HCT116 (cell line): ENCODE data around the gene HBG2. TPM values are rescaled to one million over a fixed set of nuclear protein-coding genes. Genes with fewer than 3 reads are reported as not detected.

ENCODE experiments used
- ATAC-seq: fragments of 200-7000 bp; cut with Tn5 transposase; 2 replicates; pipeline ENCODE4 v1.9.1; 2020; ENCODE audit warnings: mild to moderate bottlenecking, moderate library complexity
- BruUV-seq: library from RNA; stranded (reverse); fragments of 400-500 nt; replicated peaks from 2 replicates; lab custom pipeline; 2021; lab: Mats Ljungman, UMichigan
- CTCF ChIA-PET: fragments of 300-600 bp; sonication (Branson Sonifier 250); formaldehyde crosslinking; loops from one replicate; lab custom pipeline; 2021; ENCODE audit warnings: antibody characterized with exemption; lab: Charles Lee
- POLR2A ChIA-PET: fragments of 300-600, 350-600 bp; sonication (Branson Sonifier 250); formaldehyde crosslinking; loops from one replicate; lab custom pipeline; 2021; ENCODE audit warnings: antibody characterized with exemption; lab: Charles Lee
- RAD21 ChIA-PET, 2 experiments: fragments of 300-600 bp; sonication (Branson Sonifier 250); formaldehyde crosslinking; loops; one replicate each; lab custom pipeline; 2023; ENCODE audit warnings: low total read pairs in 2 of 2; ENCODE audit not compliant: uncharacterized antibody in 2 of 2, unreplicated experiment in 2 of 2, low non-redundant PET in 1 of 2; lab: Charles Lee
- DNase-seq: peaks from one replicate; pipeline ENCODE4 v3.0.0-alpha.2; 2010; ENCODE audit warnings: low read depth, low spot score
- H2AFZ ChIP-seq: fragments of 200-600 bp; shearing (Covaris generic), sonication (generic); 2 replicates; pipeline ENCODE4 v1.6.1; 2017; ENCODE audit warnings: low read depth, mixed run types, mixed read lengths, antibody characterized with exemption, low read length; ENCODE audit not compliant: poor library complexity, severe bottlenecking
- H3K27ac ChIP-seq: 2 replicates; pipeline ENCODE4 v1.5.1; 2012; ENCODE audit warnings: low read depth, low read length
- H3K27me3 ChIP-seq: fragments of 200-600 bp; sonication (generic); 2 replicates; pipeline ENCODE4 v1.6.1; 2016; ENCODE audit warnings: mixed run types, low read length, mixed read lengths; ENCODE audit not compliant: insufficient read depth
- H3K36me3 ChIP-seq, 2 experiments: fragments of 200-500 bp in 1 of 2; fragments of 200-600 bp in 1 of 2; sonication (Bioruptor generic) in 1 of 2; sonication (generic) in 1 of 2; 2 replicates each; pipeline versions ENCODE4 v1.5.1 to v1.6.1; 2014 to 2016; ENCODE audit warnings: low read length in 2 of 2, inconsistent platforms in 1 of 2, mixed read lengths in 1 of 2, mixed run types in 1 of 2; ENCODE audit not compliant: insufficient read depth in 2 of 2, control insufficient read depth in 1 of 2
- H3K4me1 ChIP-seq, 2 experiments: fragments of 200-600 bp in 1 of 2; sonication (generic) in 1 of 2; 2 replicates each; pipeline versions ENCODE4 v1.5.1 to v1.6.1; 2012 to 2017; ENCODE audit warnings: low read length in 2 of 2, inconsistent platforms in 1 of 2, mild to moderate bottlenecking in 1 of 2, mixed read lengths in 1 of 2, mixed run types in 1 of 2, moderate library complexity in 1 of 2; ENCODE audit not compliant: insufficient read depth in 2 of 2, control insufficient read depth in 1 of 2
- H3K4me2 ChIP-seq: fragments of 200-600 bp; sonication (generic); 2 replicates; pipeline ENCODE4 v1.6.1; 2017; ENCODE audit warnings: mixed run types, low read length, mixed read lengths
- H3K4me3 ChIP-seq, 2 experiments: fragments of 200-600 bp in 1 of 2; sonication (generic) in 1 of 2; replicated peaks in 1 of 2; 2 replicates each; pipeline ENCODE4 v1.5.1; 2011 to 2016; ENCODE audit warnings: low read length in 2 of 2, control low read depth in 1 of 2, low read depth in 1 of 2, mild to moderate bottlenecking in 1 of 2, mixed read lengths in 1 of 2, mixed run types in 1 of 2
- H3K79me2 ChIP-seq: fragments of 200-600 bp; sonication (generic); 2 replicates; pipeline ENCODE4 v1.6.1; 2017; ENCODE audit warnings: mild to moderate bottlenecking, mixed run types, low read length, moderate library complexity, mixed read lengths; ENCODE audit not compliant: insufficient read depth
- H3K9ac ChIP-seq: fragments of 200-600 bp; sonication (generic); 2 replicates; pipeline ENCODE4 v1.6.1; 2016; ENCODE audit warnings: low read length, mixed read lengths
- H3K9me2 ChIP-seq: fragments of 200-600 bp; sonication (generic), shearing (Covaris generic); 2 replicates; pipeline ENCODE4 v1.6.1; 2017; ENCODE audit warnings: mixed run types, mild to moderate bottlenecking, moderate library complexity; ENCODE audit not compliant: insufficient read depth
- H3K9me3 ChIP-seq, 2 experiments: fragments of 200-500 bp in 1 of 2; fragments of 200-600 bp in 1 of 2; sonication (Bioruptor generic) in 1 of 2; sonication (generic) in 1 of 2; 2 replicates each; pipeline ENCODE4 v1.6.1; 2014 to 2017; ENCODE audit warnings: low read length in 2 of 2, mixed read lengths in 2 of 2, inconsistent platforms in 1 of 2, low read depth in 1 of 2, mild to moderate bottlenecking in 1 of 2, mixed run types in 1 of 2, moderate library complexity in 1 of 2; ENCODE audit not compliant: control insufficient read depth in 1 of 2, insufficient read depth in 1 of 2
- H4K20me1 ChIP-seq: fragments of 200-600 bp; sonication (generic), shearing (Covaris generic); 2 replicates; pipeline ENCODE4 v1.6.1; 2017; ENCODE audit warnings: mixed run types, mild to moderate bottlenecking, moderate library complexity; ENCODE audit not compliant: insufficient read depth
- CBX3 ChIP-seq: IDR thresholded peaks from 2 replicates; pipeline ENCODE4 v1.6.1; 2012; ENCODE audit warnings: low read depth
- CTCF ChIP-seq, 3 experiments: fragments of 200-600 bp in 1 of 3; sonication (generic) in 1 of 3; IDR thresholded peaks in 2 of 3; conservative IDR thresholded peaks in 1 of 3; 2 replicates each; pipeline ENCODE4 v1.5.1; 2012 to 2017; ENCODE audit warnings: low read depth in 2 of 3, low read length in 2 of 3, antibody characterized with exemption in 1 of 3, borderline replicate concordance in 1 of 3, control low read depth in 1 of 3, mild to moderate bottlenecking in 1 of 3, mixed read lengths in 1 of 3, mixed run types in 1 of 3, moderate library complexity in 1 of 3; ENCODE audit not compliant: insufficient read depth in 1 of 3
- ELF1 ChIP-seq: IDR thresholded peaks from 2 replicates; pipeline ENCODE4 v1.6.1; 2012; ENCODE audit warnings: low read depth, borderline replicate concordance
- EZH2 ChIP-seq: fragments of 200-600 bp; sonication (generic); IDR thresholded peaks from 2 replicates; pipeline ENCODE4 v1.6.1; 2017; ENCODE audit warnings: antibody characterized with exemption, mixed run types
- EZH2phosphoT487 ChIP-seq: fragments of 200-600 bp; IDR thresholded peaks from 2 replicates; pipeline ENCODE4 v1.6.1; 2018; ENCODE audit warnings: antibody characterized with exemption, borderline replicate concordance
- FOSL1 ChIP-seq: IDR thresholded peaks from 2 replicates; pipeline ENCODE4 v1.6.1; 2012; ENCODE audit warnings: low read depth
- JUND ChIP-seq: IDR thresholded peaks from 2 replicates; pipeline ENCODE4 v1.6.1; 2012
- SIN3A ChIP-seq: IDR thresholded peaks from 2 replicates; pipeline ENCODE4 v1.6.1; 2012; ENCODE audit warnings: low read depth
- SP1 ChIP-seq: IDR thresholded peaks from 2 replicates; pipeline ENCODE4 v1.6.1; 2012; ENCODE audit warnings: low read depth
- SRF ChIP-seq: IDR thresholded peaks from 2 replicates; pipeline ENCODE4 v1.6.1; 2012; ENCODE audit warnings: low read depth
- YY1 ChIP-seq: IDR thresholded peaks from 2 replicates; pipeline ENCODE4 v1.6.1; 2011; ENCODE audit warnings: low read length, low read depth, moderate library complexity, mild to moderate bottlenecking; ENCODE audit not compliant: insufficient replicate concordance; ENCODE audit errors: extremely low read depth
- intact Hi-C: fragments of 100-400 bp; cut with micrococcal nuclease; formaldehyde crosslinking; loops from 2 replicates; pipeline ENCODE4 v1.10.0; 2022
- total RNA-seq: library from RNA; stranded (reverse); gene quantifications from one replicate; pipeline ENCODE4 v1.2.1, GENCODE V29; 2021; ENCODE audit not compliant: unreplicated experiment
- TF ChIP-seq, protein P1 (sequence below): IDR thresholded peaks from 2 replicates; pipeline ENCODE4 v1.6.1; 2012; ENCODE audit warnings: low read depth
- TF ChIP-seq, protein P2 (sequence below): IDR thresholded peaks from 2 replicates; pipeline ENCODE4 v1.6.1; 2012

Gene HBG2
- total RNA-seq, 1 experiment from 2014 or later = 48.1 TPM

DNA sequence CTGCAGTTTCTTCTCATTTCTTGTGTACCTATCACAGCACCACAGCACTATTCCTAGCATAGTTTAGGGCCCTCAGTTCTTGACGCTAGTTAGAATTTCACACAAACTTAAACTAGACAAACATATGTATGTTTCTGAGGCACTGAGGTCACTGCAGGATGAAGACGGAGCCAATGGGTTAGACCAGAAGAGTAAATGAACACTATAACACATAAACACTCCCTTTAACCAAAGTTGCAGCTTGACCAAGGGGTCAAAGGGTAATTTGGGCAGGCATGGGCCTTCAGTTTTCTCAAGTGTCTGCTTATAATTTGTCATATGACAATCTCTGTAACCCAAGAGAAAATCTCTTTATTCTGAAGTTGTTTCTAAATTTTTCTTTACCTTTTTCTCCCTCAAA, 28.0 kb upstream of the HBG2 start:
- ChIA-PET POLR2A (no interaction called here), RAD21 (no interaction called here), CTCF (interaction anchor here (1.0 kb wide), 1 partner anchor 9 kb away, joined by 3 read pairs; no protein-coding TSS in a partner anchor)
- no peak for TF ChIP-seq YY1
- TF ChIP-seq, protein P1, sequence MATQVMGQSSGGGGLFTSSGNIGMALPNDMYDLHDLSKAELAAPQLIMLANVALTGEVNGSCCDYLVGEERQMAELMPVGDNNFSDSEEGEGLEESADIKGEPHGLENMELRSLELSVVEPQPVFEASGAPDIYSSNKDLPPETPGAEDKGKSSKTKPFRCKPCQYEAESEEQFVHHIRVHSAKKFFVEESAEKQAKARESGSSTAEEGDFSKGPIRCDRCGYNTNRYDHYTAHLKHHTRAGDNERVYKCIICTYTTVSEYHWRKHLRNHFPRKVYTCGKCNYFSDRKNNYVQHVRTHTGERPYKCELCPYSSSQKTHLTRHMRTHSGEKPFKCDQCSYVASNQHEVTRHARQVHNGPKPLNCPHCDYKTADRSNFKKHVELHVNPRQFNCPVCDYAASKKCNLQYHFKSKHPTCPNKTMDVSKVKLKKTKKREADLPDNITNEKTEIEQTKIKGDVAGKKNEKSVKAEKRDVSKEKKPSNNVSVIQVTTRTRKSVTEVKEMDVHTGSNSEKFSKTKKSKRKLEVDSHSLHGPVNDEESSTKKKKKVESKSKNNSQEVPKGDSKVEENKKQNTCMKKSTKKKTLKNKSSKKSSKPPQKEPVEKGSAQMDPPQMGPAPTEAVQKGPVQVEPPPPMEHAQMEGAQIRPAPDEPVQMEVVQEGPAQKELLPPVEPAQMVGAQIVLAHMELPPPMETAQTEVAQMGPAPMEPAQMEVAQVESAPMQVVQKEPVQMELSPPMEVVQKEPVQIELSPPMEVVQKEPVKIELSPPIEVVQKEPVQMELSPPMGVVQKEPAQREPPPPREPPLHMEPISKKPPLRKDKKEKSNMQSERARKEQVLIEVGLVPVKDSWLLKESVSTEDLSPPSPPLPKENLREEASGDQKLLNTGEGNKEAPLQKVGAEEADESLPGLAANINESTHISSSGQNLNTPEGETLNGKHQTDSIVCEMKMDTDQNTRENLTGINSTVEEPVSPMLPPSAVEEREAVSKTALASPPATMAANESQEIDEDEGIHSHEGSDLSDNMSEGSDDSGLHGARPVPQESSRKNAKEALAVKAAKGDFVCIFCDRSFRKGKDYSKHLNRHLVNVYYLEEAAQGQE = no peak
- ATAC-seq (no peak), DNase-seq (no peak)
- H4K20me1 ChIP-seq = no peaks in the 10 kb centered on the region
- H3K9me3 ChIP-seq = no peaks in the 10 kb centered on the region
- no TSS peak for BruUV-seq
- H3K9ac ChIP-seq = no peak overlapping the region
- no peak overlapping the region for H2AFZ ChIP-seq
- H3K4me1 ChIP-seq = peaks cover 18 to 39% of the 10 kb centered on the region in 2 experiments
- H3K4me3 ChIP-seq = no peak overlapping the region
- H3K9me2 ChIP-seq = no peaks in the 10 kb centered on the region
- no peaks in the 10 kb centered on the region; a peak in 1 of 4 replicates for H3K36me3 ChIP-seq
- H3K79me2 ChIP-seq = no peaks in the 10 kb centered on the region
- intact Hi-C loops = no loop called here
- H3K27me3 ChIP-seq = no peaks in the 10 kb centered on the region
- H3K4me2 ChIP-seq = no peak overlapping the region
- H3K27ac ChIP-seq = no peak overlapping the region

DNA sequence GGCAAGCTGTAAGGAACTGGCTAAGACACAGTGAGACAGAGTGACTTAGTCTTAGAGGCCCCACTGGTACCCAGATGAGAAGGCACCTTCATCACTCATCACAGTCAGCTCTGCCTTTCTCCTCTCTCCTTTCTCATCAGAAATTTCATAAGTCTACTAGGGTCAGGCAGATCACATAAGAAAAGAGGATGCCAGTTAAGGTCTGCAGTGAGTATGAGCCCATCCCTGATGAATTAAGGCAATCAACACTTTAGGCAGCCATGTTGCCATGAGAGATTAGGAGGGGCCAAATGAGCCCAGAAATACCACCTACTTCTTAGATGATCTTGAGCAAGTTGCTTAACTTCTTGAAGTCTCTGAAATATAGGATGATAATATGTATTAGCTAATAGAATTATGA, 27.0 kb upstream of the HBG2 start:
- no peak for DNase-seq
- Histone ChIP-seq H3K9me2 (no peaks in the 10 kb centered on the region), H2AFZ (no peak overlapping the region), H3K4me1 (peaks cover 18 to 39% of the 10 kb centered on the region in 2 experiments), H3K4me3 (no peak overlapping the region), H3K4me2 (no peak overlapping the region; the same call in 1 of the 2 replicates), H3K79me2 (no peaks in the 10 kb centered on the region), H3K27ac (peak overlapping the region; percentile 26; the same call in 1 of the 2 replicates), H3K9ac (no peak overlapping the region), H4K20me1 (no peaks in the 10 kb centered on the region), H3K36me3 (no peaks in the 10 kb centered on the region; a peak in 1 of 4 replicates), H3K27me3 (no peaks in the 10 kb centered on the region), H3K9me3 (no peaks in the 10 kb centered on the region)
- no peak for ATAC-seq
- ChIA-PET CTCF (interaction anchor here (1.6 kb wide), 1 partner anchor 10 kb away, joined by 6 read pairs; no protein-coding TSS in a partner anchor), POLR2A (no interaction called here), RAD21 (no interaction called here)
- BruUV-seq = no TSS peak
- intact Hi-C loops = no loop called here
- TF ChIP-seq JUND (no peak), CTCF (IDR thresholded peaks at IDR 0.05 in 2 of 3, conservative IDR thresholded peaks at IDR 0.05 in 1 of 3; ENCODE audit: borderline replicate concordance in 1 of 3, insufficient read depth in 1 of 3, low read depth in 2 of 3, low read length in 2 of 3) (no peak), ELF1 (no peak), EZH2 (no peak), YY1 (no peak), SIN3A (no peak), SP1 (no peak), SRF (no peak), EZH2phosphoT487 (no peak), FOSL1 (no peak), CBX3 (no peak)
- TF ChIP-seq, protein P2, sequence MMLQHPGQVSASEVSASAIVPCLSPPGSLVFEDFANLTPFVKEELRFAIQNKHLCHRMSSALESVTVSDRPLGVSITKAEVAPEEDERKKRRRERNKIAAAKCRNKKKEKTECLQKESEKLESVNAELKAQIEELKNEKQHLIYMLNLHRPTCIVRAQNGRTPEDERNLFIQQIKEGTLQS = no peak
